Suppressor macrophage treated with lipopolysaccharide for 1 hour (primary cell): ENCODE data around the gene TMEM128.
"Not testable (repeated sequence)": the region's sequence is repeated elsewhere in the genome, so short reads cannot be mapped to it uniquely, and the experiment has no call there.

Experiments
- DNase-seq, 3 donors: peaks; one replicate each; pipeline ENCODE4 v3.0.0-alpha.2; 2020 to 2022

TMEM128 gene, protein sequence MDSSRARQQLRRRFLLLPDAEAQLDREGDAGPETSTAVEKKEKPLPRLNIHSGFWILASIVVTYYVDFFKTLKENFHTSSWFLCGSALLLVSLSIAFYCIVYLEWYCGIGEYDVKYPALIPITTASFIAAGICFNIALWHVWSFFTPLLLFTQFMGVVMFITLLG

DNA sequence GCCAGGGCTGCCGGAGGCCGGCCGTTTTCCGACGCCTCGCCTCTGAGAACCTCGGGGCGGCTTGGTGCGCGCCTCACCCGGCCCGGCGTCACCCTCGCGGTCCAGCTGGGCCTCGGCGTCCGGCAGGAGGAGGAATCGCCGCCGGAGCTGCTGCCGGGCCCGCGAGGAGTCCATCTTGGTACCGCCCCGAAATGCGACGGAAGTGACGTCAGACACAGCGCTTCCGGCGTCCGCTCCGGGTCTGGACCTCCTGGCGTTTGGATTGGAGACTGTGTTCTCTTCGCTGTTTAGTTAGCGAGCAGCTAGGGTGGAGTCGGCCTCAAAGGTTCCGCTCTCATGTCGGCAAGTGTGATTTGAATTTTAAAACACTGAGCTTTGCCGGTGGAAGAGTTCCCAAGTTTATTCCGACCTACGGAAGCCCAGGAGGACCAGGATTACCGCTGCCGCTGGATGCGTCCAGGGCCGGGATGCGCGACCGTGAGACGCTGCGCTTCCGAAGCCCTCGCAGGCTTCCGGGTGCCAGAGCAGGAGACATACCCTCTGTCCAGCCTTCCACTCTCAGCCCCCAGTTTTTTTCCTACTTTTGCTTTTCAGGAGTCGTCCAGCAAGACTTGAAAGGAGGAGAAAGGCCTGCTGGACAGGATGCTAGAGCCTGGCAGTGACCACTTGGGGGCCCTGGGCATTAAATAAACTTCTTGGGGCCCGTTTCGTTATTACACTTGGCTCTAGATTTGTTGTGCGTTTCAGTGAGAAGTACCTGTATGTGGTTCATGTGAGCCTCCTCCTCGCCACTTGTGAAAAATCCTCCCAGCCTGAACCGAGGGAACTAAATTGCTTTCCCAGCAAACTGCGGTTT lies at the start of gene TMEM128:
Gene TMEM128 (minus strand): TSS at position 195 of the 856 bp plus-strand sequence. CDS start 21 bp downstream, at position 174.
- DNase-seq: peak; percentile 95 to 97 (median 95)

GRCh38 chr4:4296283-4296846 lies 48.3 kb upstream of the TMEM128 start:
- DNase-seq: no peak

GRCh38 chr4:4293279-4293678 lies 45.3 kb upstream of the TMEM128 start:
- DNase-seq: no peak

GRCh38 chr4:4289941-4290850 lies 42.2 kb upstream of the TMEM128 start, which contains the start of the genes LYAR and ZBTB49:
Gene LYAR, minus strand, starts transcription at chr4:4290154. Its CDS starts 6,412 bp downstream, at chr4:4283742.
Gene ZBTB49, plus strand, starts transcription at chr4:4290251. Its CDS starts 9,695 bp downstream, at chr4:4299946.
- peak; percentile 94 to 96 (median 95) for DNase-seq

DNA sequence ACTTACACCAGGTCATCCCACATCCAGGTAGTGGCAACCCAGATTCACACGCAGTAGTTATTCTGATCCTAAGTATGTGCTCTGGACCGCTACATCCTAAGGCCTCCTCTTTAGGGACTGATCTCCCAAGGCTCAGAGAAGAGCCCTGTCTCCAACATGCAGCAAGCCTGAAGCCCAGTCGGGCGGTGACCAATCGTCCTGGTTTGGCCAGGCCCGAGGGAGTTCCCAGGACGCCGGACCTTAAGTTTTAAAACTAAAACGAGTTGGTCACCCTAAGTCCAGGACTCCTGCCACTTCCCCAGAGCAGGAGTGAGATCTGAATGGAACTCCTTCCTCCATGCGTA lies 41.5 kb upstream of the TMEM128 start:
- DNase-seq: peak in 1 of 3 donors; percentile 60

- no peak for DNase-seq
Measured at GRCh38 chr4:4289055-4289454, 41.0 kb upstream of the TMEM128 start.

DNA sequence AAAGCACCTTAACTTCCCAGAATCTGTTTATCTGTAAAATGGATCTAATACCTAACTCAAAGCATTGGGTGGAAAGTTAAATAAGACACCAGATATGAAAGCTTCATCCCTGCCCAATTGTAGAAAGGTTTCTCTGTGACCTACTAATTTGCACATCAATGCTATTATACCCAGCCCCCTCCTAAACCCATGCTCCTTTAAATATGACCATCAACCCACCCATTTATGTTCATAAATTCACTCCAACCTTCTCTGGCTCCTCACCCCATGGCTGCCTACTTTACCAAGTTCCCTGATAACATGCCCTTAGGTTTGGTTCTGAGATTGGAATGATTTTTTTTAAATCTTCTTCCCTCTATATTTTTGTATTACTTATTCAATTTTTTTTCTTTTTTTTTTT lies 40.1 kb upstream of the TMEM128 start:
- no peak for DNase-seq

DNA sequence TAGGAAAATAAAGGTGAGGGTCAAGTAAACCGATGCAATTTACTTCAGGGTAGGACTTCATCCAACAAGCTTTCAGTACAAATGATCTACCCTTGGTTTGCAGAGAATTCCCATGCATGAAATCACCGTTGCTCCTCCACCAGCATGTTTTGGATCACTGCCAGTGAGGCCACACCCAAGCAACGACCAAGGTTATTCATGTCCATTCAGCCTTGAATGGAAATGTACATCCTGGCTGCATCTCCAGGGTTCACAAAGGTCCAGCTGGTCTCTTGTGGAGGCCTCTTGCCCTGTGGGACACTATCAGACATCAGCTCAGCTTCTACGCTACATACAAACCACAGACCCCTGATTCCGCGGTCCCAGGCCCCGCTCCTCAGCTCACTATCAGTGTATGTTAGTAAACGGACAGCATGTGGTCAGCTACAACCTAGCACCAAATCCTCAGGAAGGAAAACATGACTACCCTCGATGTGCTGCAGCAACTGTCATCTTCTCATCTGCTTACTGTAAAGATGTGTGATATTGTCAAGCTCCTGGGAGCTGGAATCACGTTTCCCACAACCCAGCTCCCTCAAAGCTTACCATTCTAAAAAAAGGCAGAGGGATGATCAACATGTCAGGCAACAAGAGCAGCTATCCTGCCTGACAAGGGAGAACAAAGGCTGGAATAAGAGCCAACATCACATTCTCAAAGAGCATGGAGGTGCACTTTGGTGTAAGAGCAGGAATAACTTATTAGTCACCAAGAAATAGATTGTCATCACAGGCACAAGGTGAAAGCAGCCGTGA lies 37.0 kb upstream of the TMEM128 start:
- DNase-seq: no peak

- no peak for DNase-seq
Measured at GRCh38 chr4:4281787-4282186, 33.8 kb upstream of the TMEM128 start.

DNA sequence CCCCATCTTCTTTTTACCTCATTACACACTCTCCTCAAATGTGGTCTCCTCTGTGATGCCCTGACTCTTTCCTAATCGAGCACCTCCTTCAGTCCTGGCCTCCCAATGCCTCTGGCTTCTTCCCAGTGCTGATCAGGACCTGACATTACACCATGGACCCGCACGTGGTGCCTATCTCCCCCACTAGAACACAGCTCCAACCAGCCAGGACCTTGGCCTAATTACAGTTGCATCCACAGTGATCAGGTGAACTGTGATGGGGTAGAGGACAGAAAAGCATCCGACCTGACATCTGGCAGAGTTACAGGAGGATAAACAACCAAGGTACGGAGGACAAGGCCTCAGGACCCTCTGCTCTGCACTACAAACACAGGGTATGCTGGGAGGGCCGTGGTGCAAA lies 29.5 kb upstream of the TMEM128 start:
- DNase-seq: no peak

DNA sequence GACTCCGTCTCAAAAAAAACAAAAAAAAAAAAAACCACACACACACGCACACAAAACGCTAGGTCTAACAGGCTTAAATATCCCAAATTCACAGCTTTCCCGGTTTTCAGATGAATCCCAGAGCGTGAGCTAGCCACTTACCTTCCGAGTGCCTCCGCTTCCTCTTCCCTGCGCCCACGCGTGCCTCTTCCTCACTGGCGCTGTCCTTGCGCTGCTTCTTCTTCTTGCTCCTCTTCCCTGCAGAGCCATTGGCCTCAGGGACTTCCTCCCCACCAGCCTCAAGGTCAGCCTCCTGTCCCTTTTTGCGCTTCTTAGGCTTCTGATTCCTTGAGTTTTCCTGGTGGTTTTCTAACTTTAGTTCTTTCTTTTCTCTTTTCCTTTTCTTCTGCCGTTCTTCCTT lies 26.2 kb upstream of the TMEM128 start:
- no peak for DNase-seq

GRCh38 chr4:4271912-4272311 lies 23.9 kb upstream of the TMEM128 start:
- DNase-seq: peak in 2 of 3 donors; percentile 22 to 44

GRCh38 chr4:4270529-4270928 lies 22.5 kb upstream of the TMEM128 start:
- DNase-seq: peak in 1 of 3 donors; percentile 11

- DNase-seq: peak; percentile 39 to 47 (median 44)
Measured at GRCh38 chr4:4269856-4270255, 21.8 kb upstream of the TMEM128 start.

DNA sequence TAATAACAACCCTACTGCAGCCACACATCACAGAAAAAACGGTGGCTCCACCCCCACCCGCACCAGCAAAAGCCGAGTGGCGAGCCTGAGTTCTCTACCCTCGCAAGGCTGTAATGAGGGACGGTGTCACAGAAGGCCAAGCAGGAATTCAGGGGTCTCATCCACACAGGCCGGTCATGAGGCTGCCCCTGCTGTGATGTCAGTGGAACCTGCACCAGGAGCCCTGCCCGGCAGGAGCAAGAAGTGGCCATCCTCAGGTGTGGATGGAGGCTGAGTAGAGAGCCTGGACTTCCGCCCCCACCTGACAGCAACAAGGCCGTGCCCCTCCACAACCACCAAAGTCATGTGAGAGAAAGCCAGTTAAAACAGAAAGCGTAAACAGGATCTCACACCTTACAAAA lies 21.3 kb upstream of the TMEM128 start:
- DNase-seq: no peak

- DNase-seq: peak; percentile 61 to 80 (median 75)
Measured at GRCh38 chr4:4268776-4269175, 20.8 kb upstream of the TMEM128 start.

- peak; percentile 68 to 70 (median 69) for DNase-seq
Measured at GRCh38 chr4:4267981-4268380, 20.0 kb upstream of the TMEM128 start.

- peak; percentile 50 to 75 (median 74) for DNase-seq
Measured at GRCh38 chr4:4260185-4260751, 12.2 kb upstream of the TMEM128 start.

DNA sequence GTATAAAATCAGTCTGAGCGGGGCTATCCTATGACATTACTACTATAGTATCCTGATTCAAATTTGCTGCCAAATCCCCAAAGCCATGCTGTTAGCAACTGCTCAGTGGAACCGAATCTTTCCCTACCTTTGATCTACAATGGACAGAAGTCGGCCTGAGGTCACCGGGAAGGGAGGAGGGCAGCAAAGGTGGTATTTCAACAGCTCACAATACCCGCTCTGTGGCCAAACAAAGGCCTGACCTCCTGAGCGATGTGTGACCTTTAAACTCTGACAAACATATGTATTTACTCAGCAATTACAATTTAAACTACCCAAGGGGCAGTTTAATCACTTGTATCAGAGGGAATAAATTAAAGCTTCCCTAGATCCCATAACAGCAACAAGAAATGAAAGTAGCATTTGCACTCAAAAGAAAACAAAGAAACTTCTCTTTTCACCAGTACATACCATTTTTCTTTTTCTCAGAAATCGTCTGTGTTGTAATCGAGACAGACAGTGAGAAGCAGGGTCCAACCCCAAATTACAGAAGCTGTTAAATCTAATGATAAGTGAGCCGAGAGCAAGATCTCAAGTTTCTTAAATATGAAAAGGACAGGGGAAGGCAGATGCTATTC lies 11.6 kb upstream of the TMEM128 start:
- DNase-seq: no peak

- DNase-seq: not testable (repeated sequence)
Measured at GRCh38 chr4:4257705-4258104, 9.7 kb upstream of the TMEM128 start.

GRCh38 chr4:4256799-4257198 lies 8.8 kb upstream of the TMEM128 start:
- no peak for DNase-seq
